K562 (cell line): ENCODE data around the gene ITGA2B. TPM values are rescaled to one million over a fixed set of nuclear protein-coding genes. Genes with fewer than 3 reads are reported as not detected.
A peak's percentile ranks its signal among the peaks of the same experiment; 100 is the strongest.

ENCODE experiments used
- ARHGAP35 ChIP-seq: fragments of 450-650 bp; IDR thresholded peaks from 2 replicates; pipeline ENCODE4 v1.6.1; 2018; ENCODE audit not compliant: partially characterized antibody
- CEBPG ChIP-seq, 3 experiments: fragments of 200-800 bp in 1 of 3; sonication (Bioruptor generic) in 1 of 3; sonication (generic) in 1 of 3; formaldehyde crosslinking in 1 of 3; IDR thresholded peaks in 2 of 3; conservative IDR thresholded peaks in 1 of 3; 2 replicates each; pipeline versions ENCODE4 v1.6.1 to v1.8.0; 2016 to 2022; ENCODE audit warnings: missing compliant biosample characterization in 2 of 3, missing genetic modification characterization in 2 of 3, mild to moderate bottlenecking in 1 of 3, missing genetic modification reagents in 1 of 3
- HLTF ChIP-seq: fragments of 450-650 bp; IDR thresholded peaks from 2 replicates; pipeline ENCODE4 v1.6.1; 2016
- HNRNPK ChIP-seq: fragments of 200-400 bp; formaldehyde crosslinking; IDR thresholded peaks from one replicate; pipeline ENCODE4 v1.6.1; 2018; ENCODE audit warnings: mild to moderate bottlenecking, low read depth, low read length; ENCODE audit not compliant: poor library complexity, severe bottlenecking
- KAT2B ChIP-seq: IDR thresholded peaks from one replicate; pipeline ENCODE4 v1.6.1; 2012; ENCODE audit warnings: low read depth, mild to moderate bottlenecking, control low read depth, inconsistent platforms, low read length, moderate library complexity
- PHF8 ChIP-seq: fragments of 200-600 bp; sonication (generic); IDR thresholded peaks from 2 replicates; pipeline ENCODE4 v1.6.1; 2012; ENCODE audit warnings: mixed run types, mild to moderate bottlenecking, inconsistent platforms, low read length, moderate library complexity, borderline replicate concordance
- RFX7 ChIP-seq: fragments of 250-450 bp; sonication (Bioruptor Pico); IDR thresholded peaks from 2 replicates; pipeline ENCODE4 v1.5.1; 2021; ENCODE audit warnings: mild to moderate bottlenecking
- SAP30 ChIP-seq: fragments of 200-600 bp; sonication (generic); IDR thresholded peaks from 2 replicates; pipeline ENCODE4 v1.6.1; 2012; ENCODE audit warnings: borderline replicate concordance, low read depth, mild to moderate bottlenecking, moderate library complexity, low read length, control low read depth, inconsistent platforms; ENCODE audit not compliant: insufficient read depth, poor library complexity, severe bottlenecking
- SIX5 ChIP-seq, 2 experiments: IDR thresholded peaks; 2 replicates each; pipeline ENCODE4 v1.6.1; 2011; ENCODE audit warnings: low read length in 2 of 2, borderline replicate concordance in 1 of 2, low read depth in 1 of 2, mild to moderate bottlenecking in 1 of 2, moderate library complexity in 1 of 2; ENCODE audit not compliant: insufficient read depth in 1 of 2
- SMARCC2 ChIP-seq: fragments of 450-650 bp; IDR thresholded peaks from 2 replicates; pipeline ENCODE4 v1.6.1; 2017; ENCODE audit warnings: antibody characterized with exemption, moderate library complexity, mild to moderate bottlenecking, low read depth
- TEAD4 ChIP-seq, 2 experiments: sonication (generic) in 1 of 2; formaldehyde crosslinking in 1 of 2; IDR thresholded peaks; 2 replicates each; pipeline versions ENCODE4 v1.6.1 to v1.8.0; 2012 to 2022; ENCODE audit warnings: borderline replicate concordance in 1 of 2, inconsistent platforms in 1 of 2, low read length in 1 of 2, mild to moderate bottlenecking in 1 of 2, missing genetic modification reagents in 1 of 2
- YBX1 ChIP-seq: fragments of 450-650 bp; IDR thresholded peaks from 2 replicates; pipeline ENCODE4 v1.7.1; 2016; ENCODE audit warnings: mild to moderate bottlenecking
- ZBTB7A ChIP-seq: IDR thresholded peaks from 2 replicates; pipeline ENCODE4 v1.6.1; 2011; ENCODE audit warnings: low read depth, mild to moderate bottlenecking, low read length, moderate library complexity, borderline replicate concordance; ENCODE audit not compliant: control insufficient read depth
- ZNF354B ChIP-seq: fragments of 250-450 bp; sonication (Bioruptor Pico); IDR thresholded peaks from 2 replicates; pipeline ENCODE4 v1.4.0; 2020
- ZNF696 ChIP-seq: fragments of 250-450 bp; sonication (Bioruptor Pico); conservative IDR thresholded peaks from 2 replicates; pipeline ENCODE4 v1.4.0; 2020; ENCODE audit warnings: mild to moderate bottlenecking, moderate library complexity
- ZNF764 ChIP-seq: fragments of 250-450 bp; sonication (Bioruptor Pico); IDR thresholded peaks from 2 replicates; pipeline ENCODE4 v1.4.0; 2020; ENCODE audit warnings: low read depth, mild to moderate bottlenecking, moderate library complexity
- polyA plus RNA-seq, 8 experiments: library from polyadenylated mRNA; depleted of rRNA in 4 of 8; stranded (reverse) in 5 of 8; unstranded in 3 of 8; fragments of >200 nt; fragmentation: Nextera tagmentation in 2 of 8; fragmentation: Illumina TruSeq in 1 of 8; extraction: Ambion mirVana in 2 of 8; extraction: Trizol in 1 of 8; gene quantifications; 2 replicates each; pipeline versions ENCODE4 v1.2.1 to v1.2.3, GENCODE V29; 2011 to 2014; ENCODE audit warnings: inconsistent platforms in 1 of 8, missing spikeins in 1 of 8
- total RNA-seq, 7 experiments: library from RNA; depleted of rRNA in 6 of 7; stranded (reverse); fragments of >200 nt in 6 of 7; fragmentation: Illumina TruSeq in 2 of 7; extraction: Trizol in 2 of 7; gene quantifications; 2 replicates each; pipeline versions ENCODE4 v1.2.1 to v1.2.3, GENCODE V29; 2011 to 2021; ENCODE audit warnings: low replicate concordance in 1 of 7
- TF ChIP-seq, protein P1 (sequence below): sonication (generic); formaldehyde crosslinking; IDR thresholded peaks from 2 replicates; pipeline ENCODE4 v1.8.0; 2022; ENCODE audit warnings: mild to moderate bottlenecking, missing genetic modification reagents, borderline replicate concordance
- TF ChIP-seq, protein P2 (sequence below), 2 experiments: fragments of 150-350 bp in 1 of 2; IDR thresholded peaks; 2 replicates each; pipeline ENCODE4 v1.6.1; 2012 to 2016; ENCODE audit warnings: low read depth in 2 of 2, low read length in 2 of 2, mild to moderate bottlenecking in 1 of 2, moderate library complexity in 1 of 2
- TF ChIP-seq, protein P3 (sequence below): fragments of 450-650 bp; formaldehyde crosslinking; IDR thresholded peaks from 2 replicates; pipeline ENCODE4 v1.4.0; 2020; ENCODE audit warnings: mild to moderate bottlenecking, moderate library complexity

ITGA2B gene
- total and polyA plus RNA-seq, 9 of the 15 experiments (the other 6 are each of a cell fraction or from before 2014, with no cell fraction given): 1.1 to 26.4 (median 5.6) TPM

GRCh38 chr17:44362949-44363612 is 26.4 kb downstream of the ITGA2B start (continued):
- TF ChIP-seq, protein P1, sequence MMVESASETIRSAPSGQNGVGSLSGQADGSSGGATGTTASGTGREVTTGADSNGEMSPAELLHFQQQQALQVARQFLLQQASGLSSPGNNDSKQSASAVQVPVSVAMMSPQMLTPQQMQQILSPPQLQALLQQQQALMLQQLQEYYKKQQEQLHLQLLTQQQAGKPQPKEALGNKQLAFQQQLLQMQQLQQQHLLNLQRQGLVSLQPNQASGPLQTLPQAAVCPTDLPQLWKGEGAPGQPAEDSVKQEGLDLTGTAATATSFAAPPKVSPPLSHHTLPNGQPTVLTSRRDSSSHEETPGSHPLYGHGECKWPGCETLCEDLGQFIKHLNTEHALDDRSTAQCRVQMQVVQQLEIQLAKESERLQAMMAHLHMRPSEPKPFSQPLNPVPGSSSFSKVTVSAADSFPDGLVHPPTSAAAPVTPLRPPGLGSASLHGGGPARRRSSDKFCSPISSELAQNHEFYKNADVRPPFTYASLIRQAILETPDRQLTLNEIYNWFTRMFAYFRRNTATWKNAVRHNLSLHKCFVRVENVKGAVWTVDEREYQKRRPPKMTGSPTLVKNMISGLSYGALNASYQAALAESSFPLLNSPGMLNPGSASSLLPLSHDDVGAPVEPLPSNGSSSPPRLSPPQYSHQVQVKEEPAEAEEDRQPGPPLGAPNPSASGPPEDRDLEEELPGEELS (CRISPR knock-in tag): no peak
- TF ChIP-seq ZNF764 (CRISPR knock-in tag) (no peak), ZNF354B (CRISPR knock-in tag) (no peak), KAT2B (no peak), ZNF696 (CRISPR knock-in tag) (no peak), HLTF (no peak), SIX5 (IDR thresholded peaks at IDR 0.05; ENCODE audit: borderline replicate concordance in 1 of 2, insufficient read depth in 1 of 2, low read depth in 1 of 2, low read length in 2 of 2) (no peak), ARHGAP35 (no peak), PHF8 (no peak), ZBTB7A (peak; percentile 54), RFX7 (CRISPR knock-in tag) (no peak), HNRNPK (no peak), CEBPG (CRISPR knock-in tag; IDR thresholded peaks at IDR 0.05) (no peak), CEBPG (tag; conservative IDR thresholded peaks at IDR 0.05 in 1 of 2, IDR thresholded peaks at IDR 0.05 in 1 of 2) (no peak), SAP30 (no peak), SMARCC2 (no peak), YBX1 (no peak), TEAD4 (IDR thresholded peaks at IDR 0.05; ENCODE audit: low read length) (no peak), TEAD4 (CRISPR knock-in tag; IDR thresholded peaks at IDR 0.05; ENCODE audit: borderline replicate concordance) (no peak)
- TF ChIP-seq, protein P2, sequence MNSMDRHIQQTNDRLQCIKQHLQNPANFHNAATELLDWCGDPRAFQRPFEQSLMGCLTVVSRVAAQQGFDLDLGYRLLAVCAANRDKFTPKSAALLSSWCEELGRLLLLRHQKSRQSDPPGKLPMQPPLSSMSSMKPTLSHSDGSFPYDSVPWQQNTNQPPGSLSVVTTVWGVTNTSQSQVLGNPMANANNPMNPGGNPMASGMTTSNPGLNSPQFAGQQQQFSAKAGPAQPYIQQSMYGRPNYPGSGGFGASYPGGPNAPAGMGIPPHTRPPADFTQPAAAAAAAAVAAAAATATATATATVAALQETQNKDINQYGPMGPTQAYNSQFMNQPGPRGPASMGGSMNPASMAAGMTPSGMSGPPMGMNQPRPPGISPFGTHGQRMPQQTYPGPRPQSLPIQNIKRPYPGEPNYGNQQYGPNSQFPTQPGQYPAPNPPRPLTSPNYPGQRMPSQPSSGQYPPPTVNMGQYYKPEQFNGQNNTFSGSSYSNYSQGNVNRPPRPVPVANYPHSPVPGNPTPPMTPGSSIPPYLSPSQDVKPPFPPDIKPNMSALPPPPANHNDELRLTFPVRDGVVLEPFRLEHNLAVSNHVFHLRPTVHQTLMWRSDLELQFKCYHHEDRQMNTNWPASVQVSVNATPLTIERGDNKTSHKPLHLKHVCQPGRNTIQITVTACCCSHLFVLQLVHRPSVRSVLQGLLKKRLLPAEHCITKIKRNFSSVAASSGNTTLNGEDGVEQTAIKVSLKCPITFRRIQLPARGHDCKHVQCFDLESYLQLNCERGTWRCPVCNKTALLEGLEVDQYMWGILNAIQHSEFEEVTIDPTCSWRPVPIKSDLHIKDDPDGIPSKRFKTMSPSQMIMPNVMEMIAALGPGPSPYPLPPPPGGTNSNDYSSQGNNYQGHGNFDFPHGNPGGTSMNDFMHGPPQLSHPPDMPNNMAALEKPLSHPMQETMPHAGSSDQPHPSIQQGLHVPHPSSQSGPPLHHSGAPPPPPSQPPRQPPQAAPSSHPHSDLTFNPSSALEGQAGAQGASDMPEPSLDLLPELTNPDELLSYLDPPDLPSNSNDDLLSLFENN (IDR thresholded peaks at IDR 0.05; ENCODE audit: low read depth in 2 of 2, low read length in 2 of 2): no peak
- TF ChIP-seq, protein P3, sequence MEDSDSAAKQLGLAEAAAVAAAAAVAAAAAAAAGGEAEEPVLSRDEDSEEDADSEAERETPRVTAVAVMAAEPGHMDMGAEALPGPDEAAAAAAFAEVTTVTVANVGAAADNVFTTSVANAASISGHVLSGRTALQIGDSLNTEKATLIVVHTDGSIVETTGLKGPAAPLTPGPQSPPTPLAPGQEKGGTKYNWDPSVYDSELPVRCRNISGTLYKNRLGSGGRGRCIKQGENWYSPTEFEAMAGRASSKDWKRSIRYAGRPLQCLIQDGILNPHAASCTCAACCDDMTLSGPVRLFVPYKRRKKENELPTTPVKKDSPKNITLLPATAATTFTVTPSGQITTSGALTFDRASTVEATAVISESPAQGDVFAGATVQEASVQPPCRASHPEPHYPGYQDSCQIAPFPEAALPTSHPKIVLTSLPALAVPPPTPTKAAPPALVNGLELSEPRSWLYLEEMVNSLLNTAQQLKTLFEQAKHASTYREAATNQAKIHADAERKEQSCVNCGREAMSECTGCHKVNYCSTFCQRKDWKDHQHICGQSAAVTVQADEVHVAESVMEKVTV (CRISPR knock-in tag): no peak
